ENCODE data around the gene BRD4. TPM values are rescaled to one million over a fixed set of nuclear protein-coding genes. Genes with fewer than 3 reads are reported as not detected.

Gene BRD4
- polyA plus RNA-seq, 1 donor from 2014 or later = 3.6 TPM

DNA sequence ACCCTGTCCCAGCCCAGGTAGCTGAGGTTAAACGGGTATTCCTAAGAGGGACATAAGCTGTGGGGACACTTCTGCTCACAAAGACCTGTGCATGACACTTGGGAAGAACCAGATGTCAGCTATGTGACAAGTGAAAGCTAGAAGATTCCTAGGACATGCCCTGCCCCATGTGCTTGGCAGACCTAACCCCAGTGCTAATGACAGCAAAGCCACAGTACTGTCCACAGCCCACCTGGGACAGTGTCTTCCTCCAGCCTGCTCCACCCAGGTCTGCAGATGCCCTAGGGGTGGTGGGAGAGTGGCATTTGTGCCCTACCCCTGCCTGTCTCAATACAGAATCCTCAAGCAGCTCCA, 81.7 kb downstream of the BRD4 start:
- H2AFZ ChIP-seq (ENCODE audit: low read depth, low read length) = no peak overlapping the region
- TF ChIP-seq REST (IDR thresholded peaks at IDR 0.05; ENCODE audit: borderline replicate concordance) = no peak
- TF ChIP-seq RAD21 (conservative IDR thresholded peaks at IDR 0.05) = no peak
- TF ChIP-seq TAF1 (IDR thresholded peaks at IDR 0.05; ENCODE audit: low read depth) = no peak
- TF ChIP-seq MXI1 (conservative IDR thresholded peaks at IDR 0.05; ENCODE audit: poor library complexity, severe bottlenecking) = no peak
- no peak for TF ChIP-seq EP300 (conservative IDR thresholded peaks at IDR 0.05; ENCODE audit: poor library complexity, severe bottlenecking)
- TF ChIP-seq EZH2 (IDR thresholded peaks at IDR 0.05; ENCODE audit: borderline replicate concordance, insufficient read depth, low read length, poor library complexity, severe bottlenecking) = no peak
- no peak for TF ChIP-seq SMC3 (conservative IDR thresholded peaks at IDR 0.05; ENCODE audit: poor library complexity)
- no peak for TF ChIP-seq CTCF (IDR thresholded peaks at IDR 0.05; ENCODE audit: poor library complexity, severe bottlenecking)
- TF ChIP-seq POLR2AphosphoS5 (IDR thresholded peaks at IDR 0.05) = no peak
- H3K36me3 ChIP-seq (ENCODE audit: insufficient read depth, low read length) = peaks cover 4% of the 10 kb centered on the region
- no peaks in the 10 kb centered on the region for H3F3A ChIP-seq (ENCODE audit: insufficient read depth, low read length, poor library complexity, severe bottlenecking)
- H3K9me2 ChIP-seq (ENCODE audit: insufficient read depth, low read length) = no peaks in the 10 kb centered on the region
- H4K20me1 ChIP-seq (ENCODE audit: insufficient read depth) = no peaks in the 10 kb centered on the region
- no peak overlapping the region for H3K4me3 ChIP-seq (ENCODE audit: low read length)
- no peaks in the 10 kb centered on the region for H3K9me3 ChIP-seq (ENCODE audit: low read length)
- H3K27ac ChIP-seq (ENCODE audit: low read length) = no peak overlapping the region
- no peak overlapping the region for H3K4me2 ChIP-seq (ENCODE audit: low read length)
- no peaks in the 10 kb centered on the region for H3K79me2 ChIP-seq (replicated peaks; ENCODE audit: insufficient read depth, low read length)
- no peak overlapping the region for H3K9ac ChIP-seq (ENCODE audit: low read length)
- no peaks in the 10 kb centered on the region for H3K27me3 ChIP-seq (ENCODE audit: insufficient read depth, low read depth, low read length)

DNA sequence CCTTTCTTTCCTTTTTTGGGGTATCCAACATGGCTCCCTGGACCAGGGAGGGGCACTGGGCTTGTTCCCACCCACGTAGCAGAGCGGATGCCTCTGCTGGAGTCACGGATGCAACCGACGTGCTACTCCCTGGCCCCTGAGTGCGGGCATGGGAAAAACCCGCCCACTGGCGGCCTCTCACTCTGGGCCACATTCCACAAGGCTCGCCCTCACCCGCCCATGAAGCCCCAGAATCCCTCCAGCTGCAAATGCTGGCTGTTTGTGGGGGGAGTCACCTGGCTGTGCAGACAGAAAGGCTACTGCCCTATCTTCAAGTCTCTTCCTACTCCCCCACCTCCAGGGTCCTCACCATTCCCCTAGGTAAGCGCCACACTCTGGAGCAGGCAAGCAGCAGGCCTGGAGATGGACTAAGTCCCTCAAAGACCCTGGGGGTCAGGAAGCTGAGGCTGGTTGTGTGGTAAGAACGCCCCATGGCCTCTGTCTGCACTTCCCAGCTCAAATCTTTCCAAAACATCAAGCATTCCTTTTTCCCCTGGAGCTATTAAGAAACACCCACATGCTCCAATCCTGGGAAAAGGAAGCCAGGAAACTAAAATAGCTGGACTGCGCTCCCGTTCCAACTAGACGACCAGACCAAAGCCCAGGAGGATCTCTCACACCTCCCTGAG, 82.2 kb downstream of the BRD4 start:
- Histone ChIP-seq H3K79me2 (replicated peaks; ENCODE audit: insufficient read depth, low read length) (no peaks in the 10 kb centered on the region), H4K20me1 (ENCODE audit: insufficient read depth) (no peaks in the 10 kb centered on the region), H3K27ac (ENCODE audit: low read length) (no peak overlapping the region), H2AFZ (ENCODE audit: low read depth, low read length) (no peak overlapping the region), H3K9ac (ENCODE audit: low read length) (no peak overlapping the region), H3K36me3 (ENCODE audit: insufficient read depth, low read length) (peaks cover 4% of the 10 kb centered on the region), H3F3A (ENCODE audit: insufficient read depth, low read length, poor library complexity, severe bottlenecking) (no peaks in the 10 kb centered on the region), H3K9me2 (ENCODE audit: insufficient read depth, low read length) (no peaks in the 10 kb centered on the region), H3K27me3 (ENCODE audit: insufficient read depth, low read depth, low read length) (no peaks in the 10 kb centered on the region), H3K9me3 (ENCODE audit: low read length) (no peaks in the 10 kb centered on the region), H3K4me2 (ENCODE audit: low read length) (no peak overlapping the region), H3K4me3 (ENCODE audit: low read length) (no peak overlapping the region)
- no peak for TF ChIP-seq TAF1 (IDR thresholded peaks at IDR 0.05; ENCODE audit: low read depth)
- no peak for TF ChIP-seq SMC3 (conservative IDR thresholded peaks at IDR 0.05; ENCODE audit: poor library complexity)
- TF ChIP-seq RAD21 (conservative IDR thresholded peaks at IDR 0.05) = no peak
- no peak for TF ChIP-seq EP300 (conservative IDR thresholded peaks at IDR 0.05; ENCODE audit: poor library complexity, severe bottlenecking)
- no peak for TF ChIP-seq MXI1 (conservative IDR thresholded peaks at IDR 0.05; ENCODE audit: poor library complexity, severe bottlenecking)
- TF ChIP-seq CTCF (IDR thresholded peaks at IDR 0.05; ENCODE audit: poor library complexity, severe bottlenecking) = no peak
- TF ChIP-seq POLR2AphosphoS5 (IDR thresholded peaks at IDR 0.05) = no peak
- TF ChIP-seq REST (IDR thresholded peaks at IDR 0.05; ENCODE audit: borderline replicate concordance) = no peak
- no peak for TF ChIP-seq EZH2 (IDR thresholded peaks at IDR 0.05; ENCODE audit: borderline replicate concordance, insufficient read depth, low read length, poor library complexity, severe bottlenecking)

Measured in neural cell (in vitro differentiated cells).